ENCODE measurements around the gene IGSF9.

DNA sequence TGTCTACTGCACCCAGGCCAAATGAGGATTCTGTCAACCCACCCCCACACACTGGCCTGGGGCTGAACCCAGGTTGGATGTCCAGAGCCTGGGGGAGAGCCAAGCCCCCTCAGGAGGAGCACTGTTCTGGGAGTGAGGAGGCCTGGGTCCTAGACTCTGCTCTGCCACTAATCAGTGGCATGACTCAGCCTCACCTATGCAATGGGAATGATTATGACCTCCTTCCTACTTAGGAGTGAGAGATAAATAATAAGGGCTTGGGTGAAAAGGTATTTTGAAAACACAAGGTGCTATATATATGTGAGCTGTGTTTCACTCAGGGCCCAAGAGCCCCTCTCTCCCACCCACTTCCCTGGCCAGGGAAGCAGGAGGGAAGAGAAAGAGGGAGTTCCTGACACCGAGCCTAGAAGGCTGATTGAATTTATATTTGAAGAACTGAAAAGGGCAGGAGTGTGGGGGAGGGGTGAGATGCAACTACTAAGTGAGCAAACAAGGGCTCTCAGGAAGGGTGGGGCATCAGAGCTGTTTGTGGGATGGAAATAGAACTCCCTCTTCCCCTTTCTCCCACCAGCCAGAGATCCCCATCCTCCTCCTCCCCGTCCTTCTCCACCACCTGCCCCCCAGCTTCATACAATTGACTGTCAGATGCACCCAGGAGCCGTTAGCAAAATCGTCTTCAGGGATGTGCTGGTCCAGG lies 8.2 kb downstream of the IGSF9 start:
- TF ChIP-seq, protein P1, sequence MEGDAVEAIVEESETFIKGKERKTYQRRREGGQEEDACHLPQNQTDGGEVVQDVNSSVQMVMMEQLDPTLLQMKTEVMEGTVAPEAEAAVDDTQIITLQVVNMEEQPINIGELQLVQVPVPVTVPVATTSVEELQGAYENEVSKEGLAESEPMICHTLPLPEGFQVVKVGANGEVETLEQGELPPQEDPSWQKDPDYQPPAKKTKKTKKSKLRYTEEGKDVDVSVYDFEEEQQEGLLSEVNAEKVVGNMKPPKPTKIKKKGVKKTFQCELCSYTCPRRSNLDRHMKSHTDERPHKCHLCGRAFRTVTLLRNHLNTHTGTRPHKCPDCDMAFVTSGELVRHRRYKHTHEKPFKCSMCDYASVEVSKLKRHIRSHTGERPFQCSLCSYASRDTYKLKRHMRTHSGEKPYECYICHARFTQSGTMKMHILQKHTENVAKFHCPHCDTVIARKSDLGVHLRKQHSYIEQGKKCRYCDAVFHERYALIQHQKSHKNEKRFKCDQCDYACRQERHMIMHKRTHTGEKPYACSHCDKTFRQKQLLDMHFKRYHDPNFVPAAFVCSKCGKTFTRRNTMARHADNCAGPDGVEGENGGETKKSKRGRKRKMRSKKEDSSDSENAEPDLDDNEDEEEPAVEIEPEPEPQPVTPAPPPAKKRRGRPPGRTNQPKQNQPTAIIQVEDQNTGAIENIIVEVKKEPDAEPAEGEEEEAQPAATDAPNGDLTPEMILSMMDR (IDR thresholded peaks at IDR 0.05; ENCODE audit: poor library complexity, severe bottlenecking) = no peak
- TF ChIP-seq SMC3 (conservative IDR thresholded peaks at IDR 0.05; ENCODE audit: poor library complexity) (no peak), EZH2 (IDR thresholded peaks at IDR 0.05; ENCODE audit: borderline replicate concordance, insufficient read depth, low read length, poor library complexity, severe bottlenecking) (no peak), TAF1 (IDR thresholded peaks at IDR 0.05; ENCODE audit: low read depth) (no peak), POLR2AphosphoS5 (IDR thresholded peaks at IDR 0.05) (no peak), RAD21 (conservative IDR thresholded peaks at IDR 0.05) (no peak), EP300 (conservative IDR thresholded peaks at IDR 0.05; ENCODE audit: poor library complexity, severe bottlenecking) (no peak), MXI1 (conservative IDR thresholded peaks at IDR 0.05; ENCODE audit: poor library complexity, severe bottlenecking) (no peak)
- TF ChIP-seq, protein P2, sequence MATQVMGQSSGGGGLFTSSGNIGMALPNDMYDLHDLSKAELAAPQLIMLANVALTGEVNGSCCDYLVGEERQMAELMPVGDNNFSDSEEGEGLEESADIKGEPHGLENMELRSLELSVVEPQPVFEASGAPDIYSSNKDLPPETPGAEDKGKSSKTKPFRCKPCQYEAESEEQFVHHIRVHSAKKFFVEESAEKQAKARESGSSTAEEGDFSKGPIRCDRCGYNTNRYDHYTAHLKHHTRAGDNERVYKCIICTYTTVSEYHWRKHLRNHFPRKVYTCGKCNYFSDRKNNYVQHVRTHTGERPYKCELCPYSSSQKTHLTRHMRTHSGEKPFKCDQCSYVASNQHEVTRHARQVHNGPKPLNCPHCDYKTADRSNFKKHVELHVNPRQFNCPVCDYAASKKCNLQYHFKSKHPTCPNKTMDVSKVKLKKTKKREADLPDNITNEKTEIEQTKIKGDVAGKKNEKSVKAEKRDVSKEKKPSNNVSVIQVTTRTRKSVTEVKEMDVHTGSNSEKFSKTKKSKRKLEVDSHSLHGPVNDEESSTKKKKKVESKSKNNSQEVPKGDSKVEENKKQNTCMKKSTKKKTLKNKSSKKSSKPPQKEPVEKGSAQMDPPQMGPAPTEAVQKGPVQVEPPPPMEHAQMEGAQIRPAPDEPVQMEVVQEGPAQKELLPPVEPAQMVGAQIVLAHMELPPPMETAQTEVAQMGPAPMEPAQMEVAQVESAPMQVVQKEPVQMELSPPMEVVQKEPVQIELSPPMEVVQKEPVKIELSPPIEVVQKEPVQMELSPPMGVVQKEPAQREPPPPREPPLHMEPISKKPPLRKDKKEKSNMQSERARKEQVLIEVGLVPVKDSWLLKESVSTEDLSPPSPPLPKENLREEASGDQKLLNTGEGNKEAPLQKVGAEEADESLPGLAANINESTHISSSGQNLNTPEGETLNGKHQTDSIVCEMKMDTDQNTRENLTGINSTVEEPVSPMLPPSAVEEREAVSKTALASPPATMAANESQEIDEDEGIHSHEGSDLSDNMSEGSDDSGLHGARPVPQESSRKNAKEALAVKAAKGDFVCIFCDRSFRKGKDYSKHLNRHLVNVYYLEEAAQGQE (IDR thresholded peaks at IDR 0.05; ENCODE audit: borderline replicate concordance) = no peak

Data from neural cell (in vitro differentiated cells).